RCC 7860 (cell line): ENCODE results near the gene EPHB3.
"Not testable (repeated sequence)": the region's sequence is repeated elsewhere in the genome, so short reads cannot be mapped to it uniquely, and the experiment has no call there.

ENCODE experiments used
- DNase-seq: peaks from one replicate; pipeline ENCODE4 v3.0.0-alpha.2; 2015; ENCODE audit warnings: low spot score
- FAIRE-seq: peaks from 2 replicates; lab custom pipeline; 2012; peaks lifted over from hg19 to GRCh38; lab: Jason Lieb, UNC

Gene EPHB3

DNA sequence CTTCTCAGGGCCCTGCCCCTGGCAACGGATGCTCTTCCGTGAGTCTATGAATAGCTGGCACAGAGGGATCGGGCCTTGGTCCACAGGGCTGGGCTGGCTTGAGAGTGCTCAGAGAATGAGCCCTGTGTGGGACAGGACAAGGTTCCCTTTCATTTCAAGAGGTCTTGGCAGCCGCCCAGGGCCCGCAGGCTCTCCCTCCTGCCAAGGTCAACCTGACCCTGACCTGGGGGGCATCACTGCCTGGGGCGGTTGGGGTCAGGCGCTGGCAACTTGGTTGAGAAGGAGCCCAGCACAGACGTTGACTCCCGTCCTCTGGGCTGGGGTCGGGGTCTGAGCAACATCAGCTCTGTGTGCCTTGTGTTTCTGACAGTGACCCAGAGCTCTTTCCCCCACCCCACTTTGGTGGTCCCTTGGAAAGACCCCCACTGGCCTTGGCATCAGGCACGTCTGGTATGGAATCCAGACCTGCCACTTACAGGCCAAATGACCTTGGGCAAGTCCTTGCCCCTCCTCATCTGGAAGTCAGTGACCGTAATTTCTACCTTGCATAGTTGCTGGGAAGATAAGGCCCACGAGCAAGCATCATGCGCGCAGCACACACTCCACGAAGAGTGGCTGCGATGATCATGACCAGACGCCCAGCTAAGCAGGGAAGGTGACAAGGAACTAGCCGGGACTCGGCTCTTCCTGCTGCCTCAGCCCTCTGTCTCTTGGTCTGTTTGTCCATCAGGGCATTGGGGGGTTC is 36.4 kb downstream of the EPHB3 start:
- FAIRE-seq (no peak), DNase-seq (no peak)

DNA sequence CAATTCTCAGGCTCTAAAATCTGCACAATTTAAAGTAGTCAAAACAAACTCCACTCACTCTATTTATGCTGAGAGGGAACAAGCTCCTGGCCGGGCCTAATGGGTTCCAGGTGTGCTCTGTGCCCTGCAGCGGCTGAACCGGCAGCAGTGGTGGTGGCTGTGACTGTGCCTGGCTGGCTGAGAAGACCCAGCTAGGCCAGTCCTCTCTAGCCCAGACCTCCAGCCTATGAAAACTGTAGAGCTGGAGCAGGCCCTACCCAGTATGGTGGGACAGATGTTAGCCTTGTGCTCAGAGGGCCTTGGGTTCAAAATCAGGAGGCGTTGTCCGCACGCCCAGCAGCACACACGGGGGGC is 37.0 kb downstream of the EPHB3 start:
- no peak for FAIRE-seq

DNA sequence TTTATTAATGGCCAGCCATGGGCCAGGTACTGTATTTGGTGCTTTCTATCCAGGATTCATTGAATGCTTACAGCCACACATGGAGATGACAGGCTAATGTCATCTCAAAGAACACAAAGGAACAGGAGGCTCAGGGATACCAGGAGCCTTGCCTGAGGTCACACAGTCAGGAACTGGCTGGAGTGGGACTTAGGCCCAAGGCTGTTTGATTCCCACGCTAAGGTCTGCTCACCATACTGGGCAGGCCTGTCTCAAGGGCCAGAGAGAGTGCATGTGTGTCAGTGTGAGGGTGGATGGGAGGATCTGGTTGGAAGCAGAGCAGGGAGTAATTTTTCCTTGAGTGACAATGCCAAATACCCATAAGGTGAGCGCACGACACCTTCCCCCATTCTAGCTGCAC is 37.6 kb downstream of the EPHB3 start:
- no peak for DNase-seq
- no peak for FAIRE-seq

More for the DNA sequence above, 37.0 kb downstream of the EPHB3 start:
- no peak for DNase-seq

DNA sequence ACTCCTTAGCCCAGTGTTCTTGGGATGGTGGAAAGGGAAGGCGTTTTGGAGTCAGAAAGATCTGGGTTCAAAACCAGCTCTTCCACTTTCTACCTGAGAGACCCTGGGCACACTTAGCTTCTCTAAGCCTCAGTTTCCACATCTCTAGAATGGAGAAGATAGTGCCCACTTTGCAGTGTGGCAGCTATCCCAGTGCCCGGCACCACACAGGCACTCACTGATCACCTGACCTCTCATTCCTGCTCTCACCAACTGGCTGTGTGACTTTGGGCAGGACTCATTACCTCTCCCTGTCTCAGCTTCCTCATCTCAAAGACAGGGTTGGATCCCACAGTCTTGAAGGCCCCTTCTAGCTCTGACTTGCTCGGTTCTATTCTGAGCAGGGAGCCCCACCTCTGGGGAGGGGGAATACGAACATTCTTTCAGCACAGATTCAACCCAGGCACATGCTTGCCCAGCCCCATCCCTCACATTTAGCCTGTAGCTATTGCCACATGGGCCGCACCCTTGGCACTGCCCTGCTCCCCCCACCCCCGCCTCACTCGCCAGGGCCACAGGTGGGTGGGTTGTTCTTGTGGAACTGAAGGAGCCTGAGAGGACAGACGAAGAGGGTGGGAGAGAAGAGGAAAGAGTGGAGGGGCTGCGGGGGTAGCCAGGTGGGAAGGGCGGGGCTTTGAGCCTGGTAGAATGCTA is 39.2 kb downstream of the EPHB3 start:
- DNase-seq (no peak), FAIRE-seq (no peak)

DNA sequence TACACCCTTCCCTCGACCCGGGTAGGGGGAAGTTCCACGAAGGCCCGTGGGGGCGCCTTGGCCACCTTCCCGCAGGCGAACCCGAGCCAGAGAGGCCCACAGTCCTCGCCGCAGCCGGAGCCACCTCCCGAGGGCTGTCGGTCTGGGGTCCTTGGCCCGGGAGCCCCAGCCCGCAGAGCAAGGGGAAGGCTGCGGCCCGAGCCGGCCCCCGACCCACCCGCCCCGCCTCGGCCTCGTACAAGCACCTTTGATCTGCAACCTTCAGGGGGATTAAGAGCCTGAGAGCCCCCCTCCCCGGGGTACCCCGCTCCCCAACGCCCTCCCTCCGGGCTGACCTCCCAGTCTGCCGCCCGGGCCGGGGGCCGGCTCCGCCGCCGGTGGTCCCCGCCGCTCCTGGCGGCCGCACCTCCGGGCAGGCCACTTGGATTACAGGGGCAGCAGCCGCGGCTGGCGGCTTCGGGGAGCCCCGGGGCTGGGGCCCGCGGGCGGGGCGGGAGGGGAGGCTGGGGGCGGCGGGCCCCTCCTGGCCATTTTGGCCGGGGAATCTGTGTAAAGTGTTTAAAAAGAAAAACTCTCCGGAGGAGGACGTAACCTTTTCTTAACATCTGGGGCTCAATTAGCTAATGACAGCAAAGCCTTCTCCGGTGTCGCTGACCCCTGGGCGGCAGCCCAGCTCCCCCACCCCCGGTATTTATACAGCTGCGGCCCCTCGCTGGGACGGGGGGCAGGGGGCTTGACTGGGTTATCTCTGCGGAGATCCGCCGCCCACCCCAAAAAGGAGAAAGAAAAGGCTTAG is 40.2 kb downstream of the EPHB3 start:
- FAIRE-seq (no peak), DNase-seq (no peak)

DNA sequence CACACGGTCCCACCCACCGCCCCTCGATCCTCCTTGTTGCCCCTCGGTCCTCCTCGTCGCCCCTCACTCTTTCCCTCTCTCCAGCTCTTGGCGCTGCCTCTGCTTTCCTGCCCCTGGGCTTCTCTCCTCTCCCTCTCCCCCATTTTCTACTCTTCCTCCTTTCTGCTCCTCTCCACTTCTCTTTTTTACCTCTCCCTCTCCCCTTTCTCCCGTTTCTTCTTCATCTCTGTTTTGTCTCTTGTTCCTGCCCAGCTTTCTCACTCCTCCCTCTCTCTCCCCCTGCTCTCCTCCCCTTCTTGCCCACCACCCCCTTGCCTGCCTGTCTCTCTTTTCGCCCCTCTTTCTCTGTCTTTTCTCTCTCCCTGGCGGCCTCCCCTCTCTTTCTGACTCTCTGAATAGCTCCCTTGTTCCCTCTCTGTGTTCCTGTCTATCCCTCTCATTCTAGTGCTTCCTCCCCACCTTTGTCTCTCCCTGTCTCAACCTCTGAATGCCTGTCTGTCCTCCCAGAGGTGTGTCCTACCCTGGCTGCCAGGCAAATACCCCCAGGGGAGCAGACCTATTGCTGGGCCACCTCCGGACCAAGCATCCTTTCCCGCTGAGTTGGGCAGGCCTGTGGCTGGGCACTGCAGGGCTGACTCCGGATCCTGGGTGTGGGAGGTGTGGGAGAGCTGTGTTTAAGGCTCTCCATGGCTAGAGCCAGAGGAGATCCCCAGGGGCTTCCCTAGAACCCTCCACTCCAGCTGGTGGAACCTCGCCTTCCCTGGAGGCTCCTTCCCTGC is 41.0 kb downstream of the EPHB3 start:
- FAIRE-seq (no peak), DNase-seq (no peak)

DNA sequence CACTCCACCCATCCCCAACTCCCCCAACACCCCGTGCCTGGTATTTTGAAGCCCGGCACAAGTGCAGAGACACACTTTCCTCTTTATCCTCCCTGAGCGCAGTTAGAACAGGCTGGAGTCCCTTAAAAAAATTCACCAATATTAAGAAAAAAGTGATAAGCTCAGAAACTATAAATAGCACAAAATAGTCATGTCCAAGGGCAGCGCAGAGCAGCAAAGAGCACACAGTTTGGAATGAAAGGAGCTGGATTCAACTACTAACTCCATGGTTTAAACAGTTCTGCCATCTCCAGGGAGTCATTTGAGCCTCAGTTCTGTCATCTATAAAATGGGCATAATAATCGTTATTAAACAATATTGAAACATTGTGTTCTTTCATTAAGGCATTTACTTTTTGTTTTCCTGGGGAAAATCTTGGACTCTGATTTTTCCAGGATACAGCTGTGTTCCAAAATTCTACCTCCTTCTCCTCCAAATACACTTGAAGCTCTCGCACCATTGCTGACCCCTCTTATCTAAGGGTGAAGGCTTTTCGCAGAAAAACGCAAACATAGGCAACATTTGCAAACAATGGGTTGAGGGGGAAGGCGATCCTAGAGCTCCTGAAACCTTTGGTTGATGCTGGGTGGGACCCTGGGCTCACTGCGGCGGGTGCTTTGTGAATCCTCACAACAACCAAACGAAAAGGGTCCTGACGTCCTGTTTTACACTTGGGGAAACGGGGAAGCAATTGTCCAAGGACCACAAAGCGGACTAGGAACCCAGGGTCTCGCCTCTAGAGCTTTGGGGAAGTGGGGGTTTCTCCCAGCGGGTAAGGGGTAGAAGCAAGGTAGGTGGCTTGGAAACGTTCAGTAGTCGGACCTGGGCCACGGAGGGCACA is 41.8 kb downstream of the EPHB3 start:
- no peak for FAIRE-seq
- DNase-seq: no peak

DNA sequence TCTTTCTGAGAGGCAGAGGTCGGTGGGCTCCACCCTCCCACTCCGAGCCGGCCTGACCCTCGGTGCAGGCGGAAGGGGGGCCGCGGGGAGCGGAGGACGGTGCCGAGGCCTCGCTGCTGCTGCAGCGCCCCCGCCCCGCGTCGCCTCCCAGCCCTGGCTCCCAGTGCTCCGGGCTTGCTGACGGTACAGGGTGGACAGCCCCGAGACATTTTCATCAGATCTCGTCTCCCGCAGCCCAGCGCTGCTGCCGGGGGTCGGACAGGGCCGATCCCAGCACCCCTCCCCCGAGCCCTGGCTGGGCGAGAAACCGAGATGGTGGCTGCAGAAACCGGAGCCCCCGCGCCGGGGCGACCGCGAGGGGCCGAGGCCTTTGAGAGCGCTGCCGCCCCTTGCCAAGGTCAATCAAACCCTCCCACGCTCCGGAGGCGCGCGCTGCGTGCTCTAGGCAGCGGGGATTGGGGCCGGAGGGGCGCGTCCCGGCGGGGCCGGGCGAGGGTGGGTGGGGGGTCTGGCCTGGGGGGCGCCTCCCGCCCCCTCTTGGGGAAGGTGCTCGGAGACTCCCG is 42.5 kb downstream of the EPHB3 start:
- FAIRE-seq (no peak), DNase-seq (no peak)

DNA sequence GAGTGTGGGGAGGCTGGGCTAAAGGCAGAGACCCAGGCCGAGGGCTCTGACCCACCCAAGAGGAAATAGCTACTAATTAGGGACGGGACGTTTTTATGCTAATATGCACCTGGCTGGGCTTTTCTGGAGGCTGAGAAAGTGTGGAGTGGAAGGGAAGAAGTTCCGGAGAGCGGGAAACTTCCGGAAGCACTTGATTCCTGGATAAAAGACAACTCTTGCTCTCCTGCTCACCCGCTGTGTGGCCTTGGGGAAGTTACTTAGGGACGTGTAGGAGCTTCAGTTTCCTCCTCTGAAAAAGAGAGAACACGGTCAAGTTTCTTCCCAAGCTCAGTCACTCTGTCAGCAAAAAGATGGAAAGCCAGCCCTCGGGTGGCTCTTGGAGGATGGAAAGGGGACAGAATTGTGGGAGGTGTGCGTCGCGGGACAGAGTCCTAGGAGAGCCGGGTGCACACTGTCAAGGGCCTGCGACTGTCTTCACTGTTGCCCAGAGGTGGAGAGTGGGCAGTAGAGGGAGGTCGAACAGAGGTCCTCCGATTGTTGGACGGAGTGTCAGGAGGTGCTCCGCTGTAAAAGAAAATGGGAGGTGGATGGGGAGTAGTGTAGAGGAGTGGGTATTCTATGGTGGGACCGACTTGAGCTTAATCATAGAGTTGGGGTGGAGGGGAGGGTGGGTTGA is 43.2 kb downstream of the EPHB3 start:
- FAIRE-seq (no peak), DNase-seq (no peak)

DNA sequence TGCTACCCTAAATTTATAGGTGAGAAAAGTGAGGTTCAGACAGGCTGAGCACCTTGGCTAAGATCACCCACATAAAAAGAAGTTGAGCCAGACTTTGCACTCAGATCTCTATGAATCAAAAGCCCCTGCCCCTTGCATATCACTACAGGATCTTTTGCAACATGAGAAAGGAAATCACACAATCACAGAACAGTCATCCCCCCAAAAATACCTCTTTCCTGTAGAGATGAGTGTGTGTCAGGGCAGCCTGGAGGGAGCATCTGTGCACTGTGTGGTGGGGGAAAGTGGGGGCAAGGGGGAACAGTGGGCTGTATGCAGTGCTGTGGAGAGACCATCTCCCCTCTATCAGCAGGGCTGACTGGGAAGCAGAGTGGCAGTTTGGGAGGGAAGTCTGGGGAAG is 46.6 kb downstream of the EPHB3 start:
- DNase-seq: no peak
- no peak for FAIRE-seq

DNA sequence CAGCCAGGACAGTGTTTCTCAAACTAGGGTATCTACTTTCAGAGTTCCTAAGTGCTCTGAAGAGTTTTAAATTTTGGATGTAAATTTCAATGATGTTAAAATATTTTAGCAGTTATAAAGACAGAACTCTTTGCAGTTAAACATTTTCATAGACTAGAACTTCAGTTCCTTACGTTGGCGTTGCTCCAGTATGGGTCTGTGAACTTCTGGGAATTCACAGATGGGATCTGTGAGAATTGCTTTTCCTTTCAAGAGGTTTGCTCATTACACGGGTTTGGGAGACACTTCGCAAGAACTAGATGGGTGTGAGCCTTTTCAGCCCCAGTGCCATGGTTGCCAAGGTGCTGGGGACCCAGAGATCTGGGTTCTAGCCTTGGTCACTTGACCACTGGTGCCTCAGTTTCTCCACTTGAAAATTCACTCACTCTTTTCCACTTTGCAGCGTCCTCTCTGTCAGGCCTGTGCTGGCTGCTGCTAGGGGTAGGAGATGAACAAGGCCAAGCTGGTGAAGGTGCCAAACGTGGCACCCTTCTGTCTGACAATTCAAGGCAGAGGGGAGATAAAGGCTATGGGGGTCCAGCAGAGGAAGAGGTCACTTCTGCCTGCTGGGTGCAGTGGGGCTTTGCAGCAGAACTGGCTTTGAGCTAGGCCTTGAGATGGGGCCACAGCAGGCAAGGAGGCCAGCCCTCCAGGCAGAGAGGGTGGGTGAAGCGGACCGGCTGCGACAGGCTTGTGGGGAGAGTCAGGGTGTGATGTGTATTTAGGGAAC is 48.1 kb downstream of the EPHB3 start:
- DNase-seq: no peak
- FAIRE-seq: no peak

DNA sequence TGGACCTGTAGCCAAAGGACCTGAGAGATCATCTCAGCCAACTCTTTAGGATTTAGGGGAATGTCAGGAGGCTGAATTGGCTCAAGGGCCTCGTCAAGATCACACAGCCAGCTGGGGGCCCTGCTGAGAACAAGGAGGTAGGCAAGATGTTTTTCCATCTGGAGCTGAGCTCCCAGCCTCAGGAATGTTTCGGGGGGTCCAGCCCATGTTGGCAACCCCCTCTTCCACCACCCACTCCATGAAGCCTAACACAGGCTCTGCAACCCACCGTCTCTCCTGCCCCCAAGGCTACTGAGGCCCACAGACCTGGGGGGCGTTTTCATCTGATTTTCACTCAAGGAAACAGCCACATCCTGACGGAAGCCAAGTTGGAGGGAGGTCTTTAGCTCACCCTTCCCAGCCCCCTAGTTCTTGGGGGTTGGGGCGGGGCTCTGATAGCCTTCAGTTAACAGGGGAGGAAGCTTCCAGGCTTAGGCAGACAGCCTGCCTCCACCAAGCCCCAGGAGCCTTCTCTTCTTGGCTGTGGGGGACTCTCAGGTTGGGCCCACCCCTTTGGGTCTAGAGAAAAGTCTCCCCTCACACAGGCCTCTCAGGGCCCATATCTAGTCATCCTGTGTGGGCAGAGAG is 48.8 kb downstream of the EPHB3 start:
- DNase-seq (no peak), FAIRE-seq (no peak)

DNA sequence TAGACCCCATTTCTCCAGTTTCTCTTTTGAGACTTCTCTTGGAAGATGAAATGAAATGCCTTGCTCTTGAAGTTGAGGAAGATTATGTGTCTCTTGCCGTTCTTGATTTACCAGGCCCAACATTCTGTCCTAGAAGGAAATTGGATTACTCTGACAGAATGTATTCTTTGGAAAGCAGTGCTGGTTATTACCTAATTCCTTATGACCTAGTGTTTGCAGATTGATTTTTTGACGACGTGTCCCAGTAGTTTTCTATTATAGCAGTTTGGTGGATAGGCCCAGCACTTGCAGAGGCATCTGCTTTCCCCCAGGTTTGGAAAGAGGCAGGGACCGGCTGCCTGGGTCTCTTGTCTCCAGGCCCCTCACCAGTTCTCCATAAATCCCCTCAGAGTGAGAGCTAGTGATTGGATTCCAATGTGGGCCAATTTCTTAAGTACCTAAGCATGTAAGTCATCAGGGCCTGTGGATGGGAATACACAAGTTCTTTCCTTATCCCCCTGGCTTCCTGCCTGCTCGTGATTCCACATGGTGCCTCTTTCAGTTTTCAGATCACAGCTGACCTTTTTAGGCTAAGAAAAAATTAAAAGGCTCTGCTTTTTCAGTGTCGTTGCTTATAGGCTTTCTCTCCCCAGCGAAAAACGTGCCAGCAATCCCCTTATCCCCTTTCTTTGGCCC is 50.2 kb downstream of the EPHB3 start:
- DNase-seq (no peak), FAIRE-seq (no peak)

DNA sequence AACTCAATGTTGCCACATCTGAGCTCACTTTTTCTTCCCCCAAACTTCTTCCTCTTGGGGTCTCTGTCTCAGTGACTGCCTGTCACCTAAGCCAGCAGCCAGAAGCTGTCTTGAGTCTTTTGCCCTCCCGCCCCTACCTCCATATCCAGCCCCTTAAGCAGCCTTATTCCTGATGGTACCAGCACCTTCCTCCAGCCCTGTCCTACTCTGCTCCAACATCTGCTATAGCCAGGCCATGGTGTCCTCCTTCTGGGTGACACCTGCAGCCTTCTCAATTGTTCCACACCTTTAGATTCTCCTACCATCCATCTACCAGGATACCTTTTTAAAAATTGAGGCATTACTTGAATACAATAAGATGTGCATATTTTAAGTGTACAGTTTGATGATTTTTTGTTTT is 53.8 kb downstream of the EPHB3 start:
- FAIRE-seq (no peak), DNase-seq (no peak)

DNA sequence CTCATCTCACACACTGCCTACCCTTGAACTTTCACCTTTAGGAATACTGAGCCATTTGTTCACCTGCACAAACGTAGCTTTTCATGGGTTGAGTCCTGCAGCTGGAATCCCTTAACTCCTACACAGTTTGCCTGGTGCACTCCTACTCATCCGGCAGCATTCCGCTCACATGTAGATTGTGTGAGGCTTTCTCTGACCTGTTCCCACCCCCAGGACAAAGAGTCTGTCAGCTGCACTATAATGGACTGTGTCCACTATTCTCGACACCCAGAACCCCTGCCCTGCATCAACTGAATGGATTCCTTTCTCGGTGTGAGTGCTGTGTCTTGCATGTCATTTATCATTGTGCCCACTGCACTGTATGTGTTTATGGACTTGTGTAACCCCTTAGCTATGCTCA is 54.9 kb downstream of the EPHB3 start:
- DNase-seq: no peak
- FAIRE-seq: no peak

DNA sequence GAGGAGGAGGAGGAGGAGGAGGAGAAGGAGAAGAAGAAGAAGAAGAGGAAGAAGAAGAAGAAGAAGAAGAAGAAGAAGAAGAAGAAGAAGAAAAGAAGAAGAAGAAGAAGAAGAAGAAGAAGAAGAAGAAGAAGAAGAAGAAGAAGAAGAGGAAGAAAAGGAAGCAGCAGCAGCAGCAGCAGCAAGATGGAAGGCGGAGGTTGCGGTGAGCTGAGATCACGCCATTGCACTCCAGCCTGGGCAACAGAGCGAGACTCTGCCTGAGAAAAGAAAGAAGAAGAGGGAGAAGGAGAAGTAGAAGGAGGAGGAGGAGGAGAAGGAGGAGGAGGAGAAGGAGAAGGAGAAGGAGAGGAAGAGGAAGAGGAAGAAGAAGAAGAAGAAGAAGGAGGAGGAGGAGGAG is 55.7 kb downstream of the EPHB3 start:
- not testable (repeated sequence) for DNase-seq, FAIRE-seq

DNA sequence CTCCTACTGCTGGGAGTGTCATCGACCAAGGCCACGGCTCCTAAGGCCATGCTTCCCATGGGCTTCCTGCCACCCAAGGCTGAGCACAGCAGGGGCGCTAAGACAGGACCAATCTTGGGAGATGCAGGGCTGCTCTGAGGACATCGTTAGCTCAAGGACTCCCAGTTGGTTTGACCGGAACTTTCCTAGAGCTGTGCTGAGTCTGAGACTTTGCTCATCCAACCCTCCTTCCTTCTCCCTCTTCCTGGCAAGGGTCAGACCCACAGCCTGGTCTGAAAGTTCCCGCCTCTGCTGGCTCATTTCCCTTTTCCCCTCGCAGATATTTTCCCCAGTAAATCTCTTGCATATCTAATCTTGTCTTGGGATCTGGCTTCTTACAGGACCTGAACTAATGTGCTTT is 57.2 kb downstream of the EPHB3 start:
- FAIRE-seq (no peak), DNase-seq (no peak)

DNA sequence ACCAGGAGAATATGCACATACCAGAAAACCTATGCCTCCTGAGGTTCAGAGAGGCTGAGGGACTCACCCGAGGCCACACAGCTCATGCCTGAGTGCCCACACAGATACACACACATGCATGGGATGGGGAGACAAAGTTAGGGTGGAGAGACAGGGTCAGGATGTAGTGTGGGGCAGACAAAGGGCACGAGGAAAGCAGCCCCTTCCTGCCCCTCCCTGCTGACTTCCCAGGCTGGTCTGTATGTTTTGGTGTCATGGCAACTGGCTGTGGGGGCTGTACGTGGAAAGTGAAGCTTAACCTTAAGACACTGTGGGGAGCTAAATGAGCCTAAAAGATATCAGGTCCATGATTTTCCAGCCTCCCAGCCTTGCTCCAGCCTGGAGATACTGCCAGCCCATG is 57.8 kb downstream of the EPHB3 start:
- DNase-seq: no peak

More for the DNA sequence above, 57.8 kb downstream of the EPHB3 start:
- FAIRE-seq: no peak
